ENCODE measurements around the gene ASIC3.

Gene ASIC3

GRCh38 chr7:151085691-151086620, 37.6 kb downstream of the ASIC3 start, which contains the start of gene AGAP3:
TSS of gene AGAP3 (plus strand) at chr7:151086475. CDS start at chr7:151086742, 267 bp downstream.
- peak; percentile 93 for DNase-seq (ENCODE audit: low spot score)

GRCh38 chr7:151086802-151087244, 38.5 kb downstream of the ASIC3 start:
- peak; percentile 52 for DNase-seq (ENCODE audit: low spot score)

GRCh38 chr7:151087245-151088018, 39.1 kb downstream of the ASIC3 start:
- DNase-seq (ENCODE audit: low spot score) = peak; percentile 85

- DNase-seq (ENCODE audit: low spot score) = no peak
These were observed 39.9 kb downstream of the ASIC3 start for GRCh38 chr7:151088019-151088855.

- DNase-seq (ENCODE audit: low spot score) = peak; percentile 68
These were observed 40.7 kb downstream of the ASIC3 start for GRCh38 chr7:151088856-151089699.

GRCh38 chr7:151089893-151090730, 41.8 kb downstream of the ASIC3 start:
- DNase-seq (ENCODE audit: low spot score) = no peak

GRCh38 chr7:151091003-151091402, 42.7 kb downstream of the ASIC3 start:
- DNase-seq (ENCODE audit: low spot score) = no peak

- DNase-seq (ENCODE audit: low spot score) = no peak
These were observed 43.1 kb downstream of the ASIC3 start for GRCh38 chr7:151091431-151091830.

- no peak for DNase-seq (ENCODE audit: low spot score)
These were observed 43.7 kb downstream of the ASIC3 start for GRCh38 chr7:151091988-151092387.

GRCh38 chr7:151093748-151094147, 45.4 kb downstream of the ASIC3 start:
- DNase-seq (ENCODE audit: low spot score) = no peak

- no peak for DNase-seq (ENCODE audit: low spot score)
These were observed 46.3 kb downstream of the ASIC3 start for GRCh38 chr7:151094675-151095074.

- no peak for DNase-seq (ENCODE audit: low spot score)
These were observed 46.9 kb downstream of the ASIC3 start for GRCh38 chr7:151095123-151095797.

GRCh38 chr7:151095828-151096475, 47.6 kb downstream of the ASIC3 start:
- DNase-seq (ENCODE audit: low spot score) = no peak

GRCh38 chr7:151099486-151100211, 51.3 kb downstream of the ASIC3 start:
- no peak for DNase-seq (ENCODE audit: low spot score)

GRCh38 chr7:151100921-151101320, 52.6 kb downstream of the ASIC3 start:
- no peak for DNase-seq (ENCODE audit: low spot score)

GRCh38 chr7:151101621-151102396, 53.5 kb downstream of the ASIC3 start:
- no peak for DNase-seq (ENCODE audit: low spot score)
